ENCODE results near the gene MAPK11.

- TF ChIP-seq CTCF (IDR thresholded peaks at IDR 0.05; ENCODE audit: low read depth, low read length) (0 out of 2 replicates have a peak, but pooled peaks have one; percentile 15), EZH2phosphoT487 (IDR thresholded peaks at IDR 0.05; ENCODE audit: low read depth) (no peak)
These were observed 4.1 kb upstream of the MAPK11 start for GRCh38 chr22:50274311-50274710.

All from OCI-LY3 (cell line).